ENCODE measurements around the gene CYP3A7.

Gene CYP3A7

DNA sequence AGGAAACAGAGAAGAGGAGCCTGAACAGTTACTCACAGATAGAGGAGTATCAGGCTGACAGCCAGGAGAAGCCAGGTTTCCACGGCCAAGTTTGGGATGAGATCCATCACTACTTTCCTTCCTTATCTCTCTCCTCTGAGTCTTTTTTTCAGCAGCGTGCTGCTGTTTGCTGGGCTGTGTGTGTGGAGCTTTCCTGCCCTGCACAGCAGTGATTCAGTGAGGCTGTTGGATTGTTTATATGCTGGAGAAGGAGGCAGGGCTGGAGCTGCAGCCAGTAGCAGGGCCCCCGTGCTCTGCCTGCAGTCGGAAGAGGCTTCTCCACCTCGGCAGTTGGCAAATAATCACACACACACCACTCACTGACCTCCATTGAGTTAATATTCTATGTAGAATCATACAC is at the start of gene CYP3A7:
CYP3A7 (minus strand) TSS at position 210 of the 400 bp plus-strand sequence; CDS start at position 107, 103 bp downstream.
- no peaks in the 10 kb centered on the region for H3K9me3 ChIP-seq (ENCODE audit: severe bottlenecking)
- no peaks in the 10 kb centered on the region for H3K36me3 ChIP-seq (ENCODE audit: low read depth)
- H3K27ac ChIP-seq (ENCODE audit: poor library complexity, severe bottlenecking) = no peak within 1 kb of the TSS
- DNase-seq (ENCODE audit: low spot score) (no peak), ATAC-seq (ENCODE audit: low read depth) (no peak)
- H3K4me1 ChIP-seq (ENCODE audit: insufficient read depth, poor library complexity, severe bottlenecking) = peaks cover 18% of the 10 kb centered on the region
- H3K4me3 ChIP-seq (ENCODE audit: severe bottlenecking) = no peak within 1 kb of the TSS
- TF ChIP-seq, protein P1, sequence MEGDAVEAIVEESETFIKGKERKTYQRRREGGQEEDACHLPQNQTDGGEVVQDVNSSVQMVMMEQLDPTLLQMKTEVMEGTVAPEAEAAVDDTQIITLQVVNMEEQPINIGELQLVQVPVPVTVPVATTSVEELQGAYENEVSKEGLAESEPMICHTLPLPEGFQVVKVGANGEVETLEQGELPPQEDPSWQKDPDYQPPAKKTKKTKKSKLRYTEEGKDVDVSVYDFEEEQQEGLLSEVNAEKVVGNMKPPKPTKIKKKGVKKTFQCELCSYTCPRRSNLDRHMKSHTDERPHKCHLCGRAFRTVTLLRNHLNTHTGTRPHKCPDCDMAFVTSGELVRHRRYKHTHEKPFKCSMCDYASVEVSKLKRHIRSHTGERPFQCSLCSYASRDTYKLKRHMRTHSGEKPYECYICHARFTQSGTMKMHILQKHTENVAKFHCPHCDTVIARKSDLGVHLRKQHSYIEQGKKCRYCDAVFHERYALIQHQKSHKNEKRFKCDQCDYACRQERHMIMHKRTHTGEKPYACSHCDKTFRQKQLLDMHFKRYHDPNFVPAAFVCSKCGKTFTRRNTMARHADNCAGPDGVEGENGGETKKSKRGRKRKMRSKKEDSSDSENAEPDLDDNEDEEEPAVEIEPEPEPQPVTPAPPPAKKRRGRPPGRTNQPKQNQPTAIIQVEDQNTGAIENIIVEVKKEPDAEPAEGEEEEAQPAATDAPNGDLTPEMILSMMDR (IDR thresholded peaks at IDR 0.05; ENCODE audit: poor library complexity, severe bottlenecking) = no peak
- no peaks in the 10 kb centered on the region for H3K27me3 ChIP-seq (ENCODE audit: insufficient read depth, poor library complexity, severe bottlenecking)

DNA sequence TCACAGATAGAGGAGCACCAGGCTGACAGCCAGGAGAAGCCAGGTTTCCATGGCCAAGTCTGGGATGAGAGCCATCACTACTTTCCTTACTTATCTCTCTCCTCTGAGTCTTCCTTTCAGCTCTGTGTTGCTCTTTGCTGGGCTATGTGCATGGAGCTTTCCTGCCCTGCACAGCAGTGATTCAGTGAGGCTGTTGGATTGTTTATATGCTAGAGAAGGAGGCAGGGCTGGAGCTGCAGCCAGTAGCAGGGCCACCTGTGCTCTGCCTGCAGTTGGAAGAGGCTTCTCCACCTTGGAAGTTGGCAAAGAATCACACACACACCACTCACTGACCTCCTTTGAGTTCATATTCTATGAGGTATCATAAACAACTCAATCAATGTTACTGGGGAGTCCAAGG is 49.0 kb upstream of the CYP3A7 start, which contains the start of gene CYP3A4:
CYP3A4 (minus strand) TSS at position 178 of the 400 bp plus-strand sequence; CDS start at position 75, 103 bp downstream.
- Histone ChIP-seq H3K9me3 (ENCODE audit: severe bottlenecking) (no peaks in the 10 kb centered on the region), H3K27ac (ENCODE audit: poor library complexity, severe bottlenecking) (no peak within 1 kb of the TSS), H3K27me3 (ENCODE audit: insufficient read depth, poor library complexity, severe bottlenecking) (no peaks in the 10 kb centered on the region), H3K4me3 (ENCODE audit: severe bottlenecking) (no peak within 1 kb of the TSS), H3K36me3 (ENCODE audit: low read depth) (no peaks in the 10 kb centered on the region), H3K4me1 (ENCODE audit: insufficient read depth, poor library complexity, severe bottlenecking) (peaks cover 8% of the 10 kb centered on the region)
- no peak for DNase-seq (ENCODE audit: low spot score)
- no peak for ATAC-seq (ENCODE audit: low read depth)
- TF ChIP-seq, protein P1 (IDR thresholded peaks at IDR 0.05; ENCODE audit: poor library complexity, severe bottlenecking) = no peak

DNA sequence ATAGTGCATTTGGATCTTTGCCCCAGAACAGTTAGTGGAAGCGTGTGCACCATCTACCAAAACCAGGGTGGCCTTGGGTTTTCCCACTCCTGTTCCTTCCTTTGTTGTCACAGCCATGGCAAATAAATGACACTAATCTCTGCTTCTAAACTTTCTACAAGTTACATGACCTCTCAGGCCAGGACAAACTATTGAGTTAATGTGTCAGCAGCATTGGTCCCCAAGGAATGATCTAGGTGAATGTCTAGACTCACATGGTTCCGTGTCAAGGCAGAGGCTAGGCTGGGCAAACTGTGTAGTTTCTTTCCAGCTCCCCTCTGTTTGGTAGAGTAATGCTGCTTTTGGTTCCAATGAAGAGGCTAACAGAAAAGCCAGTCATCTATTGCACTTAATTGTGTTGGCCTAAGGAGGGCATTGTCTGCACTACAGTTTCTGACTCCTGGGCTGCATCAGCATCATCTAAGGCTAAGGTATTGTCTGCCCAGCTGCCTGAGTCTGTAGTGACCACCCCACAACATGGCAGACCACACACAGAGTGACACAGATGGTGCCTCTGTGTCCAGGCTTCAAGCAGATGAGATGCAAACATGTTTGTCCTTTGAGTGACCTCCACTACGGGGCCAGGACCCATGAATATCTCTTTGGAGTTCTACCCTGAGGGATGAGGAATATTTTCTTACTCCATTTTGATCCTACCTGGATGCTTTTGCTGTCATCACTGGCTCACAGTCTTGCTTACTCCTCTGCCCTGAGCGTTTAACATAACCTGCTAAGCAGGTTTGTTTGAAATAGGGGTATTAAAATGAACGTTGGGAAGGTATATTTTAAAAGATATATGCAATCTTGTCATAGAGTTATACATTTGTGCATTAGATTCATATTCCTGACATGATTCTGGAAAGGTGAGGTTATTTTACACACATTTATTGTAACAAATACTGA is 47.3 kb upstream of the CYP3A7 start:
- H3K4me3 ChIP-seq (ENCODE audit: severe bottlenecking) = no peak overlapping the region
- no peak overlapping the region for H3K27ac ChIP-seq (ENCODE audit: poor library complexity, severe bottlenecking)
- no peaks in the 10 kb centered on the region for H3K9me3 ChIP-seq (ENCODE audit: severe bottlenecking)
- no peaks in the 10 kb centered on the region for H3K36me3 ChIP-seq (ENCODE audit: low read depth)
- peaks cover 8% of the 10 kb centered on the region for H3K4me1 ChIP-seq (ENCODE audit: insufficient read depth, poor library complexity, severe bottlenecking)
- no peak for ATAC-seq (ENCODE audit: low read depth)
- DNase-seq (ENCODE audit: low spot score) = no peak
- no peaks in the 10 kb centered on the region for H3K27me3 ChIP-seq (ENCODE audit: insufficient read depth, poor library complexity, severe bottlenecking)
- TF ChIP-seq, protein P1 (IDR thresholded peaks at IDR 0.05; ENCODE audit: poor library complexity, severe bottlenecking) = no peak

DNA sequence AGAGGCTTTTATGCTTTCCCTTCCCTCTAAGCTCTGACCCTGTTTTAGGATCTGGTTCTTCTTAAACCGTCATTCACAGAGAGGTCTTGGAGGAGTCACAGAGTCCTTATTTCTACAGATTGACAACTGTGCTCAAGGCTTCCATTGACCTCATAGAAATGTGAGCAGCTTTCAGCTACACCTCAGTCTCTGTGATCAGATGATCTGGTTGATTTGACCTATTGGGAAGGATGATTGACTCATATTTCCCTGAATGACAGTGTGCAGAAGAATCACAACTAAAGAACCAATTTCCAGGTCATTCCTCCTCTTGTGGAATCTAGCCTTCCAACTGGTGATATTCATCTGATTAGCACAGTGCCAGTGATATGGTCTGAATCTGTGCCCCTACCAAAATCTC is 45.6 kb upstream of the CYP3A7 start:
- H3K27ac ChIP-seq (ENCODE audit: poor library complexity, severe bottlenecking) = no peak overlapping the region
- H3K27me3 ChIP-seq (ENCODE audit: insufficient read depth, poor library complexity, severe bottlenecking) = no peaks in the 10 kb centered on the region
- TF ChIP-seq, protein P1 (IDR thresholded peaks at IDR 0.05; ENCODE audit: poor library complexity, severe bottlenecking) = no peak
- H3K4me1 ChIP-seq (ENCODE audit: insufficient read depth, poor library complexity, severe bottlenecking) = no peaks in the 10 kb centered on the region
- H3K9me3 ChIP-seq (ENCODE audit: severe bottlenecking) = no peaks in the 10 kb centered on the region
- DNase-seq (ENCODE audit: low spot score) = no peak
- no peaks in the 10 kb centered on the region for H3K36me3 ChIP-seq (ENCODE audit: low read depth)
- H3K4me3 ChIP-seq (ENCODE audit: severe bottlenecking) = no peak overlapping the region
- no peak for ATAC-seq (ENCODE audit: low read depth)

DNA sequence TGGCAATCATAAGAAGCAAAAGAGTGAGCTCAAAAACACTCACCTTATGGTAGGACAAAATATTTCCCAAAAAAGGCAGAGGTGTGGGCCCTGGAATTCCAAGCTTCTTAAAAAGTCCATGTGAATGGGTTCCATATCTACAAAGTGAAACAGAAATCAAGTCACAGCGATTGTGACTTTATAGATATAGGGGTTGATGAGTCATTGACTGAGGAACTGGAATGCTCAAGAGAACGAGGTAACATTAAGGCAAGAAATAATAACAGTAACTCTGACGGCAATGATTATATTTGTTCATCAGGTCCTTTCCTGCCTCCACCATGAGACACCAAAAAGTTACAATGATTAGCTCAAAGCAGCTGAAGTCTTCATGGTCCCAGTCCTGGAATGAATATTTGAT is 45.0 kb upstream of the CYP3A7 start:
- Histone ChIP-seq H3K4me3 (ENCODE audit: severe bottlenecking) (no peak overlapping the region), H3K27ac (ENCODE audit: poor library complexity, severe bottlenecking) (no peak overlapping the region), H3K9me3 (ENCODE audit: severe bottlenecking) (no peaks in the 10 kb centered on the region), H3K27me3 (ENCODE audit: insufficient read depth, poor library complexity, severe bottlenecking) (no peaks in the 10 kb centered on the region), H3K4me1 (ENCODE audit: insufficient read depth, poor library complexity, severe bottlenecking) (no peaks in the 10 kb centered on the region), H3K36me3 (ENCODE audit: low read depth) (no peaks in the 10 kb centered on the region)
- TF ChIP-seq, protein P1 (IDR thresholded peaks at IDR 0.05; ENCODE audit: poor library complexity, severe bottlenecking) = no peak
- ATAC-seq (ENCODE audit: low read depth) = no peak
- no peak for DNase-seq (ENCODE audit: low spot score)

Data from RWPE2 (cell line).